Activated CD8-positive, alpha-beta T cell treated with anti-CD3 and anti-CD28 coated beads, Interleukin-2, amount 10 ng/mL, durations not matched to agents 7 days and 5 days (primary cell): Measurements from ENCODE around the gene FBXL15. TPM values are rescaled to one million over a fixed set of nuclear protein-coding genes. Genes with fewer than 3 reads are reported as not detected.
"Not testable (repeated sequence)": the region's sequence is repeated elsewhere in the genome, so short reads cannot be mapped to it uniquely, and the experiment has no call there.

Source experiments
- ATAC-seq: fragments of 150-1000 bp; cut with Tn5 transposase; one replicate; pipeline ENCODE4 v1.10.0; 2021; ENCODE audit warnings: moderate library complexity
- CTCF ChIA-PET: fragments of 350-600 bp; sonication (Branson Sonifier 250); formaldehyde crosslinking; loops from one replicate; lab custom pipeline; 2021; ENCODE audit warnings: antibody characterized with exemption; lab: Charles Lee
- POLR2A ChIA-PET: fragments of 350-600 bp; sonication (Branson Sonifier 250); formaldehyde crosslinking; loops from one replicate; lab custom pipeline; 2021; ENCODE audit warnings: antibody characterized with exemption; lab: Charles Lee
- DNase-seq: peaks from one replicate; pipeline ENCODE4 v3.0.0-alpha.2; 2020
- H3K27ac Mint-ChIP-seq: one replicate; pipeline ENCODE4 v1.8.0; 2021; ENCODE audit warnings: mild to moderate bottlenecking, mixed read lengths
- H3K27me3 Mint-ChIP-seq: one replicate; pipeline ENCODE4 v1.8.0; 2021; ENCODE audit warnings: low read depth, mixed read lengths
- H3K36me3 Mint-ChIP-seq: one replicate; pipeline ENCODE4 v1.8.0; 2021; ENCODE audit warnings: low read depth, mixed read lengths
- H3K4me1 Mint-ChIP-seq: one replicate; pipeline ENCODE4 v1.8.0; 2021; ENCODE audit warnings: low read depth, mixed read lengths
- H3K4me3 Mint-ChIP-seq: one replicate; pipeline ENCODE4 v1.8.0; 2021; ENCODE audit warnings: mild to moderate bottlenecking, mixed read lengths
- H3K9me3 Mint-ChIP-seq: one replicate; pipeline ENCODE4 v1.8.0; 2022; ENCODE audit warnings: mixed read lengths; ENCODE audit not compliant: insufficient read depth
- total RNA-seq, 2 experiments: library from RNA; stranded (reverse); gene quantifications; one replicate each; pipeline ENCODE4 v1.2.3, GENCODE V29; 2021

Gene FBXL15
- total RNA-seq, 2 experiments from 2014 or later, result 12.7 to 13.8 TPM

DNA sequence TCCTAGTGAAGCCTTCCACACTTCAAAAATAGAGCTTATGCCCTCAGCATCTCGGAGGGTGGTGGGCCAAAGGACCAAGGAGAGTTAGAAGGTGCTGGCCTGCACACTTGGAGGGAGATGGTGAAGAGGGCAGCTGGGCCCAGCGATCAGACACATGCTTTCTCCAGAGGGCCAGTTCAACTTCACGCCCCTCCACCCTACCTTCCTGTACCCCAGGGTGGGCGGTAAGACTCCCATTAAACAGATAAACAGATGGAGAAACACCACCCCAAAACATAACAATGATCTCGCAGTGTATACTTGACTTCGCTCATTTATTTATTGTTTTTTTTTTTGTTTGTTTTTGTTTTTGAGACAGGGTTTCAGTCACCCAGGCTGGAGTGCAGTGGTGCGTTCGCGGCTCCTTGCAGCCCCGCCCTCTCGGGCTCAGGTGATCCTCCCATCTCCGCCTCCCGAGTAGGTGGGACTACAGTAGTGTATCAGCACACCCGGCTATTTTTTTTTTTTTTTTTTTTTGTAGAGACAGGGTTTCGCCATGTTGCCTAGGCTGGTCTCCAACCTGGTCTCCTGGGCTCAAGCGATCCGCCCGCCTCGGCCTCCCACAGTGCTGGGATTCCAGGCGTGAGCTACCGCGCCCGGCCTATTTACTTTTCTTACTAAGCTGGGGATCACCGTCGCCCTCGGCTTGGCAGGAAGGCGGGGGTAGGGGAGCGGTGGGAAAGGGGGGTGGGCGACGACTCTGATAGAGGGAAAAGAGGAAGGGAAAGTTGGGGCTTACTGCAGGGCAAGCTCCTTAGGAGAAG lies 28.9 kb downstream of the FBXL15 start:
- Mint-ChIP-seq H3K9me3 (no peaks in the 10 kb centered on the region), H3K27me3 (no peaks in the 10 kb centered on the region), H3K4me1 (peaks cover 38% of the 10 kb centered on the region), H3K27ac (peak overlapping the region; percentile 93), H3K4me3 (peak overlapping the region; percentile 90), H3K36me3 (peaks cover 17% of the 10 kb centered on the region)
- ATAC-seq (peak; percentile 66), DNase-seq (peak; percentile 93)
- ChIA-PET CTCF (interaction anchor here (0.7 to 5.0 kb wide), 14 partner anchors 12 to 317 kb away, joined by 3 to 31 read pairs (median 4); partner anchors contain the start of genes CUEDC2 and NFKB2), POLR2A (interaction anchor here (0.6 to 5.7 kb wide), 14 partner anchors 9 to 331 kb away, joined by 3 to 81 read pairs (median 5); partner anchors contain the start of genes CUEDC2, FBXL15 and NFKB2)

DNA sequence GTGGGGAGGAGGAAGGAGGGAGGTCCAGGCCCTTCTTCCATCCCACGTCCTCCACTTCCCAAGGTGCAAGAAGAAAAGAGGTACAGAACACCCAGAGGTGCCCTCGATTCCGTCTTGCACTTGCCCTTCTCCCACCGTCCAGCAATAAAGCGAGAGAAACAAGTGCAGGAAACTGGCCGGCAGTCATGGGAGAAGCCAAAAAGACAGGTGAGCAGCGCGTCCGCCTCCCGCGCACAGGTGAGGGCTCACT lies 29.4 kb downstream of the FBXL15 start:
- Mint-ChIP-seq H3K27me3 (no peaks in the 10 kb centered on the region), H3K27ac (peak overlapping the region; percentile 93), H3K4me1 (peaks cover 44% of the 10 kb centered on the region), H3K4me3 (peak overlapping the region; percentile 90), H3K36me3 (peaks cover 15% of the 10 kb centered on the region), H3K9me3 (no peaks in the 10 kb centered on the region)
- no peak for DNase-seq
- ATAC-seq, result no peak
- ChIA-PET POLR2A (interaction anchor here (1.0 to 5.7 kb wide), 13 partner anchors 9 to 55 kb away, joined by 3 to 81 read pairs (median 6); partner anchors contain the start of genes CUEDC2, FBXL15 and NFKB2), CTCF (interaction anchor here (0.7 to 5.0 kb wide), 14 partner anchors 8 to 318 kb away, joined by 3 to 31 read pairs (median 5); partner anchors contain the start of genes CUEDC2, FBXL15 and NFKB2)

DNA sequence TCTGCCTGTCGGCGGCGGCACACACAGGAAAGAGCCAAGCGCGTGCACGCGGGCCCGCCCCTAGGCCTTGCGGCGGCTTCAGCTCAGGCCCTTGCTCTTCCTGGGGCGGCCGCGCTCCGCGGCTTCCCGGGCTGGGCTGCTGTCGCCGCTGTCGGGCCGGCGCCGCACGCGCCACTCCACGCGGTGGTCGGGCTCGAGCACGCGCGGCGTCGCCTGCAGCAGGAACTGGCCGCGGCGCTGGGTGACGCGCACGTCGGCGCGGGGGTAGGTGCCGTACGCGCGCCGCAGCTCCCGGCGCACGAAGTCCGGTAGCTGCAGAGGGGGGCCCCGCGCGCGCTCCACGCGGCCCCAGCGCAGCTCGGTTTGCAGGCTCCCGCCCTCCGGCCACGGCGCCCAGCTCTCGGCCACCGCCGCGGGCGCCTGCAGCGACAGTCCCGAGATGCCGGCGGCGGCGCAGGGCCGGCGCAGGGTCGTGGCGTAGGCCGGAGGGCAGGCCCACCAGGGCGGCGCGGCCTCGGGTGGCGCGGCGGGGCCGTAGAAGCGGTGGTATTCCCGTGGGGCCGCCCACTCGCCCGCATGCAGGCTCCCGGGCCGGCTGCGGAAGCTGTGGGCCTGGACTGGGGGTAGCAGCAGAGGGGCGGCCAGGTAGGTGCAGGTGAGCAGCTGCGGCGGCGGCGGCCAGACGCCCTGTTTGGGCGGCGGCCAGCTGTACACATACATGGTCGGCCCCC lies 29.9 kb downstream of the FBXL15 start:
- H3K9me3 Mint-ChIP-seq, result no peaks in the 10 kb centered on the region
- DNase-seq, result peak; percentile 93
- H3K4me3 Mint-ChIP-seq, result peak overlapping the region; percentile 90
- peak; percentile 85 for ATAC-seq
- no peaks in the 10 kb centered on the region for H3K27me3 Mint-ChIP-seq
- H3K27ac Mint-ChIP-seq, result peak overlapping the region; percentile 93
- H3K4me1 Mint-ChIP-seq, result peaks cover 47% of the 10 kb centered on the region
- CTCF ChIA-PET, result interaction anchor here (0.9 to 5.0 kb wide), 12 partner anchors 8 to 220 kb away, joined by 3 to 31 read pairs (median 10); partner anchors contain the start of genes CUEDC2, FBXL15 and NFKB2
- POLR2A ChIA-PET, result interaction anchor here (0.6 to 5.7 kb wide), 16 partner anchors 10 to 125 kb away, joined by 3 to 81 read pairs (median 5); partner anchors contain the start of genes CUEDC2, FBXL15 and NFKB2
- H3K36me3 Mint-ChIP-seq, result peaks cover 19% of the 10 kb centered on the region

DNA sequence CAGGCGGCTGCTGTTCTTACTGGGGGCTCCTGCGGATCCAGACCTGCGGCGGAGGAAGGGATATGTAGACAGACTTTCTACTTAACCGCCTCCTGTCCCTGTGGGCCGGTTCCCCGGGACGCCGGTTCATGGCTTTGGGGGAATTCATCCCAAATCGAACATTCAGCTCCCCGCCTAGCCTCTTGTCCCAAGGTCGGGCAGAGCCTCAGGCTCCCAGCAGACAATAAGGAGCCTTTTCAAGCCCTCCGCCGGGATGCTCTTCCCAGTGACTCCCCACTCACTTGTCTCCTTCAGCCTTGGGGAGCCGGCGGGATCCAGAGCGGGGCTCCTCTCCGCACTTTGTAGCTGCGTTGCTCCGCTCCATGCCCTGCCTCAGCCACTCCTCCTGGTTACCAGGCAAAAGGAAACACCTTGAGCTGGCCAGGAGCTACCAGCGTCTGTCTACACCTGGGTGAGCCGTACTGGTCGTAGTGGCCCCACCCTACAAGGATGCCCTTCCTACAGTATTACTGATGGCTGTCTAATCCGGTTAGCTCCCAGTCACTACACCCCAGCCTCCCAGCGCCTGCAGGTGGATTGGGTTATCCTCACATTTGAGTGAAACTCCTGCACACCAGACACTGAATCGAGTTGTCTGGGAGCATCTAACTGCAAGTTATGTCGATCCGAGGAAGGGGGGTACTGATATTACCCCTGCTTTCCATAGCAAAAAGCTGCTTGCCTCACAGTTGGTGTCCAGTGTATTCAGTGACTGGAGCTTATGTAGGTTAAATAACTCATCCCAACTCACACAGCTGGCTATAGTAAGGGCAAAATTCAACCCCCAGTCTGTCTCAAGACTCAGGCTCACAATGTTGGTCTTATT lies 30.7 kb downstream of the FBXL15 start, which contains the start of gene C10orf95:
C10orf95 (minus strand) TSS at position 439 of the 865 bp plus-strand sequence. CDS start 450 bp downstream, outside the sequence.
- Mint-ChIP-seq H3K27ac (peak within 1 kb of the TSS; percentile 80), H3K9me3 (no peaks in the 10 kb centered on the region), H3K36me3 (peaks cover 25% of the 10 kb centered on the region), H3K27me3 (no peaks in the 10 kb centered on the region), H3K4me3 (peak within 1 kb of the TSS; percentile 90), H3K4me1 (peaks cover 47% of the 10 kb centered on the region)
- ChIA-PET CTCF (interaction anchor here (0.7 to 5.0 kb wide), 15 partner anchors 9 to 220 kb away, joined by 3 to 31 read pairs (median 6); partner anchors contain the start of genes ACTR1A, FBXL15 and NFKB2), POLR2A (interaction anchor here (0.6 to 5.7 kb wide), 13 partner anchors 10 to 126 kb away, joined by 3 to 81 read pairs (median 6); partner anchors contain the start of genes CUEDC2, FBXL15 and NFKB2)
- DNase-seq (no peak), ATAC-seq (no peak)

DNA sequence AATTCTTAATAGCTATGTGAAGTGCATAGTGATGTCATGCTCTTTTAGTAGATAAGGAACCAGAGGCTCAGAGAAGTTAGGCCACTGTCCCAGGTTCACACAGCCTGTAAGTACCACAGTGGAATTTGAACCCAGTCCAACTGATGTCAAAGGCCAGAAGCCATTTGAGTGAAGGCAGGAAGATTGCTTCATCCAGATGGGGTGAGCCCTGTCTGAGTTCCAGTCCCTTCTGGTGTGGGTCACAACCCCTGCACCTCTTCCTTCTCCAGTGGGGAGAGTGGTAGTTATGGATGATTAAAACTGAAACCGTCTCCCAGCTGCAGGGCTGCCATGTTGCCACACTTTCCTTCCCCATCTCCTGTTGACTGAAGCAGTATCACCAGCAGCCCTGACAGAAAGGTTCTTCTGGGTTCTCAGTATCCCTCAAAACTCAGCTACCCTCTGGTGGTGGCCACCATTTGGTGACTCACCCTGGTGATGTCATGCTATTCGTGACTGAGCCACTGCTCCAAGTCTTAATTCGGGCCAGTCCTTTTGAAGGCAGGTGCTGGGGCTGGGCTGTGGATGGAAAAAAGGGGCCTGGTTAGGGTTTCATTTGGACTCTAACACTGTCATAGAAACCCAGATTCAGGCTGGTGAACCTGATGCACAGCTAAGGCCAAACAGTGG lies 32.2 kb downstream of the FBXL15 start:
- Mint-ChIP-seq H3K4me1 (peaks cover 47% of the 10 kb centered on the region), H3K9me3 (no peaks in the 10 kb centered on the region), H3K4me3 (peak overlapping the region; percentile 28), H3K27ac (peak overlapping the region; percentile 83), H3K27me3 (no peaks in the 10 kb centered on the region), H3K36me3 (peaks cover 28% of the 10 kb centered on the region)
- ChIA-PET POLR2A (interaction anchor here (1.0 to 5.7 kb wide), 3 partner anchors 10 to 57 kb away, joined by 6 to 81 read pairs (median 10); partner anchors contain the start of genes CUEDC2 and NFKB2), CTCF (interaction anchor here (0.9 to 5.0 kb wide), 7 partner anchors 9 to 295 kb away, joined by 3 to 31 read pairs (median 5); partner anchors contain the start of gene CUEDC2)
- peak; percentile 40 for ATAC-seq
- DNase-seq, result peak; percentile 71

DNA sequence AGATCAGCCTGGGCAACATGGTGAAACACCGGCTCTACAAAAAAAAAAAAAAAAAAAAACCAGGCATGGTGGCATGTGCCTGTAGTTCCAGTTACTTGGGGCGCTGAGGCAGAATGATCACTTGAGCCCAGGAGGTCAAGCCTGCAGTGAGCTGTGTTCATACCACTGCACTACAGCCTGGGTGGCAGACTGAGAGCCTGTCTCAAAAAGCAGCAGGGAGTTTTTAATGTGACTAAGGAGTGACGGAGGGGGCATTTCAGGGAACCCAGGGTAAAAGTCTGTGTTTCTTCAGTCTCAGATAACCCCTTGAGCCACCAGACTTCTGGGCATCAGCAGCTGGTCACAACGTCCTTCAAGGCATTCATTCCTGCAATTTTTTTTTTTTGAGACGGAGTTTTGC lies 32.9 kb downstream of the FBXL15 start:
- ATAC-seq, result no peak
- CTCF ChIA-PET, result interaction anchor here (0.9 to 5.0 kb wide), 5 partner anchors 8 to 296 kb away, joined by 3 to 31 read pairs (median 25); partner anchors contain the start of gene CUEDC2

DNA sequence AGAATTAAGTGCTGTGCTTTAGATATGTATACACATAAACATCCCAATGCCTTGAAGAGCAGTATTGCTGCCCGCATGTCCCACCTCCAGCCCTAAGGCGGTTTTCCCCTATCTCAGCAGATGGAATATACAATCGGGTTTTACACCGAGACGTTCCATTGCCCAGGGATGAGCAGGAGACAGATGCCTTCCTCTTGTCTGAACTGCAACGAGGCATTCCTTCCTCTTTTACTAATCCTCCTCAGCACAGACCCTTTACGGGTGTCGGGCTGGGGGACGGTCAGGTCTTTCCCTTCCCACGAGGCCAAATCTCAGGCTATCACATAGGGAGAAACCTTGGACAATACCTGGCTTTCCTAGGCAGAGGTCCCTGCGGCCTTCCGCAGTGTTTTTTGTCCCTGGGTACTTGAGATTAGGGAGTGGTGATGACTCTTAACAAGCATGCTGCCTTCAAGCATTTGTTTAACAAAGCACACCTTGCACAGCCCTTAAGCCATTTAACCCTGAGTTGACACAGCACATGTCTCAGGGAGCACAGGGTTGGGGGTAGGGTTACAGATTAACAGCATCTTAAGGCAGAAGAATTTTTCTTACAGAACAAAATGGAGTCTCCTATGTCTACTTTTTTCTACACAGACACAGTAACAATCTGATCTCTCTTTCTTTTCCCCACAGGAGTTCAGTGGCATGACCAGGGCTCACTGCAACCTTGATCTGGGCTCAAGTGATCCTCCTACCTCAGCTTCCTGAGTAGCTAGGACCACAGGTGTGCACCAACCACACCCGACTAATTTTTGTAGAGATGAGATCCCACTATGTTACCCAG lies 34.2 kb downstream of the FBXL15 start:
- peak overlapping the region; percentile 43 for H3K27ac Mint-ChIP-seq
- not testable (repeated sequence) for H3K4me3 Mint-ChIP-seq

More for the DNA sequence above, 32.9 kb downstream of the FBXL15 start:
- H3K4me1 Mint-ChIP-seq, result peaks cover 47% of the 10 kb centered on the region
- H3K27ac Mint-ChIP-seq, result peak overlapping the region; percentile 62
- no peaks in the 10 kb centered on the region for H3K9me3 Mint-ChIP-seq
- H3K27me3 Mint-ChIP-seq, result no peaks in the 10 kb centered on the region
- POLR2A ChIA-PET, result interaction anchor here (1.8 to 5.7 kb wide), 2 partner anchors 9 to 19 kb away, joined by 10 to 81 read pairs; partner anchors contain the start of gene CUEDC2
- H3K36me3 Mint-ChIP-seq, result peaks cover 28% of the 10 kb centered on the region
- no peak overlapping the region for H3K4me3 Mint-ChIP-seq
- no peak for DNase-seq

DNA sequence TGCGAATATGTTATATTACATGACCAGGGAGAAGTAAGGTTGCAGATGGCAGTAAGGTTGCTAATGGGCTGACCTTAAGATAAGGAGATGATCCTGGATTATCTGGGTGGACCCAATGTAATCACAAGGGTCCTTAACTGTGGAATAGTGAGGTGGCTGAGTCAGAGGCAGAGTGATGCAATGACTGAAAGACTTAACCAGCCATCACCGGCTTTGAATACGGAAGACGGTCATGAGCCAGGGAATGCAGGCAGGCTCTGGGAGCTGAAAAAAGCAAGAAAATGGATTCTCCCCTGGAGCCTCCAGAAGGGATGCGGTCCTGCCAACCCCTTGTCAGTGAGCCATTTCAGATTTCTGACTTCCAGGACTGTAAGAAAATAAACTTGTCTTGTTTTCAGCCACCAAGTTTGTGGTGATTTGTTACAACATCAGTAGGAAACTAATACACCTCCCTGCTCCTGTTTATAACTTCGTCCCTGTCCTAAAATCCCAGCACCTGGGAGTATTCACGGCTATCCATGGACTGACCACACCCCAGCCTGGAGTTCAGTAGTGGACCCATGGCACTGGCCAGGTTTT lies 35.3 kb downstream of the FBXL15 start:
- Mint-ChIP-seq H3K36me3 (peaks cover 28% of the 10 kb centered on the region), H3K4me3 (no peak overlapping the region), H3K4me1 (peaks cover 46% of the 10 kb centered on the region), H3K27ac (no peak overlapping the region), H3K9me3 (no peaks in the 10 kb centered on the region), H3K27me3 (no peaks in the 10 kb centered on the region)
- ATAC-seq (no peak), DNase-seq (no peak)
- ChIA-PET POLR2A (no interaction called here), CTCF (interaction anchor here (1.4 kb wide), 1 partner anchor 23 kb away, joined by 5 read pairs; no protein-coding TSS in a partner anchor)

More for the DNA sequence above, 34.2 kb downstream of the FBXL15 start:
- H3K4me1 Mint-ChIP-seq, result peaks cover 38% of the 10 kb centered on the region
- POLR2A ChIA-PET, H3K9me3 Mint-ChIP-seq, ATAC-seq, CTCF ChIA-PET, H3K27me3 Mint-ChIP-seq, DNase-seq: not testable (repeated sequence)
- peaks cover 28% of the 10 kb centered on the region for H3K36me3 Mint-ChIP-seq

DNA sequence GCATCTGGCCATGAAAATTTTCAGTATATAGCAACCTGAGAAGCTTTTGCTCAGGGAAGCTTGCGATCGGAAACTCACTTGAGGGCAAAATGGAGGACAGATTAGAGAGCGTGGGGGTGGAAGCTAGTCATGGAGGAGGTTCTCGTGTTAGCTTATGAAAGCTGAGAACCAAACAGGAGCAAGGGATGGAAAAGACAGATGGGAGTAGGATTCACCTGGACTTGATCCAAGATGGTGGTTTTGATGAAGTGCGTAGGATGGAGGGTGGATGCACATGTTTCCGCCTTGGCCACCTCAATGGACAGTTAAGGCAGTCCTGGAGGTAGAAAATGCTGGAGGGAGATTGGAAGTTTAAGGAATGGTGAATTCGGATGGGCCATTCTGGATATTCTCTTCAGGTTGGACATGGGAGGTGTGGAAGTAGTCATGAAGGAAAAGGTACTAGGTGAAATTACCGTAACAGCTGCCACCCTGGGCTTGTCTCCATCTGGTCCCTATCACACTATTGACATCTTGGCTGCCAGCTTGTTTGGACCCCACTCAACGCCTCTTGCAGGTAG lies 37.0 kb downstream of the FBXL15 start:
- POLR2A ChIA-PET, result interaction anchor here (0.6 kb wide), 1 partner anchor 202 kb away, joined by 3 read pairs; no protein-coding TSS in a partner anchor

More for the DNA sequence above, 37.0 kb downstream of the FBXL15 start:
- DNase-seq (no peak), ATAC-seq (no peak)
- CTCF ChIA-PET, result interaction anchor here (0.6 to 1.4 kb wide), 2 partner anchors 21 to 378 kb away, joined by 4 to 5 read pairs; no protein-coding TSS in a partner anchor
- Mint-ChIP-seq H3K4me1 (peaks cover 48% of the 10 kb centered on the region), H3K4me3 (no peak overlapping the region), H3K9me3 (no peaks in the 10 kb centered on the region), H3K27me3 (no peaks in the 10 kb centered on the region), H3K36me3 (peaks cover 22% of the 10 kb centered on the region), H3K27ac (no peak overlapping the region)
